Caco-2 (cell line): ENCODE results near the gene KRT83. TPM values are rescaled to one million over a fixed set of nuclear protein-coding genes. Genes with fewer than 3 reads are reported as not detected.

Source experiments
- BruUV-seq: library from RNA; stranded (reverse); fragments of 400-500 nt; replicated peaks from 2 replicates; lab custom pipeline; 2021; lab: Mats Ljungman, UMichigan
- CTCF ChIA-PET: fragments of 300-600 bp; sonication (Branson Sonifier 250); formaldehyde crosslinking; loops from one replicate; lab custom pipeline; 2022; ENCODE audit warnings: antibody characterized with exemption; lab: Charles Lee
- POLR2A ChIA-PET: fragments of 300-600 bp; sonication (Branson Sonifier 250); formaldehyde crosslinking; loops from one replicate; lab custom pipeline; 2022; ENCODE audit warnings: antibody characterized with exemption; lab: Charles Lee
- DNase-seq, 2 experiments: peaks; one replicate each; pipeline versions ENCODE4 v3.0.0 to v3.0.0-alpha.2; 2020 to 2022
- H3K27me3 ChIP-seq: replicated peaks from 2 replicates; pipeline ENCODE4 v1.6.0; 2011; ENCODE audit warnings: low read length; ENCODE audit not compliant: control insufficient read depth, insufficient read depth
- H3K36me3 ChIP-seq: 2 replicates; pipeline ENCODE4 v1.5.1; 2011; ENCODE audit warnings: low read length; ENCODE audit not compliant: control insufficient read depth, insufficient read depth
- H3K4me1 ChIP-seq: fragments of 250-450 bp; sonication (Bioruptor Pico); 2 replicates; pipeline ENCODE4 v1.5.1; 2020; ENCODE audit warnings: mild to moderate bottlenecking
- H3K4me3 ChIP-seq: 2 replicates; pipeline ENCODE4 v1.5.1; 2011; ENCODE audit warnings: low read depth, mild to moderate bottlenecking, control low read depth, low read length
- H3K9me3 ChIP-seq: fragments of 250-450 bp; sonication (Bioruptor Pico); 2 replicates; pipeline ENCODE4 v1.5.1; 2020; ENCODE audit warnings: mild to moderate bottlenecking, moderate library complexity
- H3K27ac Mint-ChIP-seq: one replicate; pipeline ENCODE4 v1.8.0; 2022; ENCODE audit warnings: mixed read lengths; ENCODE audit not compliant: unreplicated experiment
- H3K27me3 Mint-ChIP-seq: one replicate; pipeline ENCODE4 v1.8.0; 2022; ENCODE audit warnings: mixed read lengths; ENCODE audit not compliant: insufficient read depth, unreplicated experiment
- H3K36me3 Mint-ChIP-seq: one replicate; pipeline ENCODE4 v1.8.0; 2022; ENCODE audit warnings: mild to moderate bottlenecking, mixed read lengths; ENCODE audit not compliant: insufficient read depth, unreplicated experiment
- H3K4me1 Mint-ChIP-seq: one replicate; pipeline ENCODE4 v1.8.0; 2022; ENCODE audit warnings: low read depth, mixed read lengths; ENCODE audit not compliant: unreplicated experiment
- H3K4me3 Mint-ChIP-seq: one replicate; pipeline ENCODE4 v1.8.0; 2022; ENCODE audit warnings: mild to moderate bottlenecking, moderate library complexity, mixed read lengths; ENCODE audit not compliant: unreplicated experiment
- H3K9me3 Mint-ChIP-seq: one replicate; pipeline ENCODE4 v1.8.0; 2022; ENCODE audit warnings: mixed read lengths; ENCODE audit not compliant: unreplicated experiment
- CTCF ChIP-seq, 2 experiments: fragments of 200-600 bp in 1 of 2; IDR thresholded peaks; 1 replicate in 1 of 2; 2 replicates in 1 of 2; pipeline versions ENCODE4 v1.5.1 to v1.8.0; 2011 to 2022; ENCODE audit warnings: antibody characterized with exemption in 1 of 2, control low read depth in 1 of 2, inconsistent platforms in 1 of 2, low read depth in 1 of 2, low read length in 1 of 2, mild to moderate bottlenecking in 1 of 2, moderate library complexity in 1 of 2; ENCODE audit not compliant: insufficient read depth in 1 of 2, severe bottlenecking in 1 of 2, unreplicated experiment in 1 of 2
- intact Hi-C: fragments of 100-400 bp; cut with micrococcal nuclease; formaldehyde crosslinking; loops from one replicate; pipeline ENCODE4 v1.10.0; 2022; ENCODE audit not compliant: unreplicated experiment
- total RNA-seq: library from RNA; stranded (reverse); gene quantifications from 2 replicates; pipeline ENCODE4 v1.2.3, GENCODE V29; 2022

Gene KRT83
- total RNA-seq, 1 experiment from 2014 or later, result not detected

DNA sequence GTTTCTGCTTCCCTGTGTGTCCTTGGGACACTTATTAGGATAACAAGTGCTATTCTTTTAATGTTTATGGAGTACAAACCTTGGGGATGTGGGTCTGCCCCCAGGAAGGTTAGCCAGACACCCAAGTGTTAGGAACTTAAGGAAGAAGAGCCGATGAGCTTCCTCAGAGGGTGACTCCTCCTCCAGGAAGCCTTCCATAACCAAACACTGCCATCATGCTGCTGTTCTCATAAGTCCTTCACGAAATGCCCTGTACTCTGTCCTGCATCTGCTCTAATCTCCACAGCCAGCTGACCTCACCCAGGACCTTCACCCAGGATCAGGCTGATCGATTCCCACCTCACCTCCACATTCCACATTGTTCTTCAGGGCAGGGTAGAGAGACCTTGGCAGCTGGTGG lies 47.3 kb upstream of the KRT83 start:
- BruUV-seq, result no TSS peak
- no peak for TF ChIP-seq CTCF (IDR thresholded peaks at IDR 0.05; ENCODE audit: insufficient read depth in 1 of 2, low read depth in 1 of 2, low read length in 1 of 2, severe bottlenecking in 1 of 2, unreplicated experiment in 1 of 2)
- intact Hi-C loops, result no loop called here
- H3K4me3 Mint-ChIP-seq, result no peak overlapping the region
- no peaks in the 10 kb centered on the region for H3K9me3 Mint-ChIP-seq
- Histone ChIP-seq H3K4me1 (no peaks in the 10 kb centered on the region), H3K9me3 (no peaks in the 10 kb centered on the region), H3K27me3 (no peaks in the 10 kb centered on the region), H3K4me3 (no peak overlapping the region), H3K36me3 (no peaks in the 10 kb centered on the region)
- CTCF ChIA-PET, result interaction anchor here (0.8 to 1.7 kb wide), 4 partner anchors 24 to 213 kb away, joined by 3 to 6 read pairs (median 3); no protein-coding TSS in a partner anchor
- no peak for DNase-seq
- no peaks in the 10 kb centered on the region for H3K36me3 Mint-ChIP-seq
- POLR2A ChIA-PET, result no interaction called here
- H3K27ac Mint-ChIP-seq, result no peak overlapping the region
- H3K4me1 Mint-ChIP-seq, result peaks cover 8% of the 10 kb centered on the region
- H3K27me3 Mint-ChIP-seq, result no peaks in the 10 kb centered on the region

DNA sequence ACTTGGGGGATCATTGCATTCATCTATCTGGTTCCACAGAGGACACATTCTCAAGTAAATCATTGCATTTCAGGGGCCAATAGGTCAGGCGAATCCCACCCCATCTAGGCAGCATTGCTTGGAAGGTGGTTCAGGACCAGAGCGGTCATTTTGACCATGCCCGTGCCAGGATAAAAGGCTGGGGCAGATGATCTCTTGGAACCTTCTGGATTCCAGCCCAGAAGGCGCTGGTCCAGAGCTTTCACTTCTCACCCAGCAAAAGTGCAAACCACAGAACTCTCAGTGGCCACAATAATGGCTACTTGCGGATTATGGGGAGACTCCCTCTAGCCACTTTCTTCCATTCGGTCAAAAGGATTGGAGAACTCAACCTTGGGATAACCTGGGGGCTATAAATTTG lies 46.7 kb upstream of the KRT83 start:
- Histone ChIP-seq H3K36me3 (no peaks in the 10 kb centered on the region), H3K27me3 (no peaks in the 10 kb centered on the region), H3K9me3 (no peaks in the 10 kb centered on the region), H3K4me3 (no peak overlapping the region), H3K4me1 (no peaks in the 10 kb centered on the region)
- Mint-ChIP-seq H3K36me3 (no peaks in the 10 kb centered on the region), H3K4me3 (no peak overlapping the region), H3K4me1 (peaks cover 8% of the 10 kb centered on the region), H3K9me3 (no peaks in the 10 kb centered on the region), H3K27me3 (no peaks in the 10 kb centered on the region), H3K27ac (no peak overlapping the region)
- CTCF ChIA-PET, result interaction anchor here (1.2 to 1.7 kb wide), 2 partner anchors 28 to 211 kb away, joined by 3 to 6 read pairs; no protein-coding TSS in a partner anchor
- DNase-seq, result no peak
- intact Hi-C loops, result no loop called here
- no peak for TF ChIP-seq CTCF (IDR thresholded peaks at IDR 0.05; ENCODE audit: insufficient read depth in 1 of 2, low read depth in 1 of 2, low read length in 1 of 2, severe bottlenecking in 1 of 2, unreplicated experiment in 1 of 2)
- POLR2A ChIA-PET, result no interaction called here
- no TSS peak for BruUV-seq

DNA sequence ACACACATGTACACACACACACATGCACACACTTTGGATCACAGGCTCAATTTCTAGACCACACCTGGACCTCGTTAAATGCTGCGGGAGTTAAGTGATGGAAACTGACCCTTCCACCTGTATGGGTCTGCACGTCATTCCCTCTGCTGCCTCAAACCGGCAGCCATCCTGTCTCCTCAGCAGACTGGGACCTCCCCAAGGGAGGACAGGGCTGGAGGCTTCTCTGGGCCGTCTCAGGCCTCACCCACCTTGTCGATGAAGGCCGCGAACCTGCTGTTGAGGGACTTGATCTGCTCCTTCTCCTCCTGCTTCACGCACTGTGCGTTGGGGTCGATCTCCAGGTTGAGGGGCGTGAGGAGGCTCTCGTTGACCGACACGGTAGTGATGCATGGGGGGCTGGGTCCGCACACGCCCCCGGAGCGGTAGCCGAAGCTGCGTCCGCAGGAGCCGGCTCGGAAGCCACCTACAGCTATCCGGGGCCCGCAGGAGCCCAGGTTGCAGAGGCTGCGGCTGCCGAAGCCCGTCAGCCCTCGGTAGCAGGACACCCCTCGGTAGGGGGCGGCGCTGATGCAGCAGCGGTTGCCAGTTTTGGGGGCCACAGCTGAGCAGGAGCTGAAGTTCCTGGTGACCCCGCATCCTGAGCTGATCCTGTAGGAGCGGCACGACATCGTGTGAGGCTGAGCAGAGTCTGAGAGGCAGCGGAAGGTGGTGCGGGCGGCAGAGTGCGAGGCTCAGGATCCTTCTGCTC lies 45.7 kb upstream of the KRT83 start, which contains the start of gene KRT85:
KRT85 (minus strand) TSS at position 744 of the 748 bp plus-strand sequence; CDS start at position 668, 76 bp downstream.
- CTCF ChIA-PET, result interaction anchor here (1.7 kb wide), 1 partner anchor 210 kb away, joined by 6 read pairs; no protein-coding TSS in a partner anchor
- DNase-seq, result no peak
- no TSS peak for BruUV-seq
- Histone ChIP-seq H3K4me3 (no peak within 1 kb of the TSS), H3K9me3 (no peaks in the 10 kb centered on the region), H3K27me3 (no peaks in the 10 kb centered on the region), H3K36me3 (no peaks in the 10 kb centered on the region), H3K4me1 (no peaks in the 10 kb centered on the region)
- POLR2A ChIA-PET, result no interaction called here
- H3K36me3 Mint-ChIP-seq, result no peaks in the 10 kb centered on the region
- intact Hi-C loops, result no loop called here
- H3K27ac Mint-ChIP-seq, result no peak within 1 kb of the TSS
- peaks cover 4% of the 10 kb centered on the region for H3K4me1 Mint-ChIP-seq
- TF ChIP-seq CTCF (IDR thresholded peaks at IDR 0.05; ENCODE audit: insufficient read depth in 1 of 2, low read depth in 1 of 2, low read length in 1 of 2, severe bottlenecking in 1 of 2, unreplicated experiment in 1 of 2), result no peak
- H3K27me3 Mint-ChIP-seq, result no peaks in the 10 kb centered on the region
- no peaks in the 10 kb centered on the region for H3K9me3 Mint-ChIP-seq
- H3K4me3 Mint-ChIP-seq, result no peak within 1 kb of the TSS
